GM12878 (cell line): ENCODE results near the gene ASTN1. TPM values are rescaled to one million over a fixed set of nuclear protein-coding genes. Genes with fewer than 3 reads are reported as not detected.

Experiments used
- ATAC-seq: fragments of 200-7000 bp; cut with Tn5 transposase; 3 replicates; pipeline ENCODE4 v1.9.1; 2020; ENCODE audit warnings: mild to moderate bottlenecking, moderate library complexity
- BruUV-seq: library from RNA; stranded (reverse); fragments of 400-500 nt; replicated peaks from 2 replicates; lab custom pipeline; 2021; lab: Mats Ljungman, UMichigan
- CTCF ChIA-PET: fragments of 300-600 bp; sonication (Branson Sonifier 250); formaldehyde crosslinking; extraction: SDS; loops from one replicate; lab custom pipeline; 2021; ENCODE audit warnings: inconsistent platforms; lab: Yijun Ruan, JAX
- POLR2A ChIA-PET: fragments of 350-600 bp; formaldehyde crosslinking; extraction: SDS; loops from one replicate; lab custom pipeline; 2021; ENCODE audit warnings: inconsistent platforms; lab: Charles Lee
- RAD21 ChIA-PET: fragments of 300-600 bp; sonication (Branson Sonifier 250); formaldehyde crosslinking; loops from one replicate; lab custom pipeline; 2023; ENCODE audit warnings: antibody characterized with exemption; ENCODE audit not compliant: unreplicated experiment; lab: Charles Lee
- SMC1A ChIA-PET: fragments of 300-600 bp; sonication (Branson Sonifier 250); formaldehyde crosslinking; loops from one replicate; lab custom pipeline; 2023; ENCODE audit not compliant: unreplicated experiment, uncharacterized antibody; lab: Charles Lee
- DNase-seq: peaks from one replicate; pipeline ENCODE4 v3.0.0-alpha.2; 2011; ENCODE audit warnings: low read depth, low spot score
- FAIRE-seq: peaks from 3 replicates; lab custom pipeline; 2011; peaks lifted over from hg19 to GRCh38; lab: Jason Lieb, UNC
- H2AFZ ChIP-seq: 2 replicates; pipeline ENCODE4 v1.6.0; 2011; ENCODE audit warnings: low read depth, low read length, control low read depth; ENCODE audit not compliant: control insufficient read depth
- H3K27ac ChIP-seq: 2 replicates; pipeline ENCODE4 v1.5.1; 2011; ENCODE audit warnings: control low read depth; ENCODE audit not compliant: control insufficient read depth, insufficient read depth
- H3K27me3 ChIP-seq, 2 experiments: replicated peaks in 1 of 2; 2 replicates each; pipeline versions ENCODE4 v1.6.0 to v1.6.1; 2011; ENCODE audit warnings: low read length in 1 of 2; ENCODE audit not compliant: control insufficient read depth in 2 of 2, insufficient read depth in 2 of 2
- H3K36me3 ChIP-seq, 2 experiments: 2 replicates each; pipeline ENCODE4 v1.5.1; 2011; ENCODE audit warnings: low read length in 1 of 2; ENCODE audit not compliant: control insufficient read depth in 2 of 2, insufficient read depth in 2 of 2
- H3K4me1 ChIP-seq: 2 replicates; pipeline ENCODE4 v1.6.1; 2011; ENCODE audit warnings: mild to moderate bottlenecking, low read length, moderate library complexity, mixed read lengths; ENCODE audit not compliant: control insufficient read depth, insufficient read depth
- H3K4me2 ChIP-seq: 2 replicates; pipeline ENCODE4 v1.6.0; 2011; ENCODE audit warnings: control low read depth; ENCODE audit not compliant: control insufficient read depth, insufficient read depth
- H3K4me3 ChIP-seq: fragments of 200-600 bp; sonication (generic); 2 replicates; pipeline ENCODE4 v1.5.1; 2016
- H3K79me2 ChIP-seq: 2 replicates; pipeline ENCODE4 v1.6.0; 2011; ENCODE audit warnings: low read length; ENCODE audit not compliant: control insufficient read depth, insufficient read depth
- H3K9ac ChIP-seq: 2 replicates; pipeline ENCODE4 v1.8.0; 2011; ENCODE audit warnings: low read length, control low read depth, mixed read lengths; ENCODE audit not compliant: control insufficient read depth, insufficient read depth
- H3K9me3 ChIP-seq: replicated peaks from 3 replicates; pipeline ENCODE4 v1.5.1; 2011; ENCODE audit warnings: mild to moderate bottlenecking, low read length; ENCODE audit not compliant: control insufficient read depth, insufficient read depth
- H4K20me1 ChIP-seq: 2 replicates; pipeline ENCODE4 v1.6.0; 2011; ENCODE audit not compliant: control insufficient read depth, insufficient read depth
- CHD2 ChIP-seq: IDR thresholded peaks from 2 replicates; pipeline ENCODE4 v1.6.1; 2011; ENCODE audit warnings: low read depth, low read length, improper control_type of control experiment, borderline replicate concordance
- GABPA ChIP-seq: IDR thresholded peaks from 2 replicates; pipeline ENCODE4 v1.6.1; 2014; ENCODE audit warnings: antibody characterized with exemption, low read depth, mild to moderate bottlenecking, inconsistent platforms
- JUND ChIP-seq: IDR thresholded peaks from 2 replicates; pipeline ENCODE4 v1.6.1; 2012; ENCODE audit warnings: low read depth, mild to moderate bottlenecking, low read length, improper control_type of control experiment, moderate library complexity
- MTA2 ChIP-seq: fragments of 450-650 bp; IDR thresholded peaks from 2 replicates; pipeline ENCODE4 v1.6.1; 2016; ENCODE audit warnings: low read depth, mild to moderate bottlenecking, moderate library complexity
- POLR2A ChIP-seq: IDR thresholded peaks from 2 replicates; pipeline ENCODE4 v1.6.1; 2011; ENCODE audit warnings: low read depth, mild to moderate bottlenecking, low read length
- TCF3 ChIP-seq: IDR thresholded peaks from 2 replicates; pipeline ENCODE4 v1.6.1; 2012; ENCODE audit warnings: low read depth, mild to moderate bottlenecking, low read length, borderline replicate concordance; ENCODE audit not compliant: insufficient read depth
- WRNIP1 ChIP-seq: IDR thresholded peaks from 2 replicates; pipeline ENCODE4 v1.6.1; 2011; ENCODE audit warnings: low read depth, low read length, improper control_type of control experiment, borderline replicate concordance
- ZBED1 ChIP-seq: IDR thresholded peaks from 2 replicates; pipeline ENCODE4 v1.6.1; 2016; ENCODE audit warnings: borderline replicate concordance
- ZZZ3 ChIP-seq: IDR thresholded peaks from 2 replicates; pipeline ENCODE4 v1.6.1; 2011; ENCODE audit warnings: low read depth; ENCODE audit not compliant: control insufficient read depth, insufficient read length
- WGBS: methylation state at CpG from one replicate; pipeline ENCODE4 v1.1.6; 2016; ENCODE audit warnings: low lambda C conversion rate; ENCODE audit not compliant: insufficient replicate concordance, insufficient coverage; ENCODE audit errors: missing lambda C conversion rate; 5-methylcytosine and 5-hydroxymethylcytosine counted together
- in situ Hi-C: fragments of 300-500 bp; cut with MboI; formaldehyde crosslinking; loops from 9 replicates; pipeline ENCODE4 v1.14.3; 2018; ENCODE audit warnings: mixed read lengths
- intact Hi-C: fragments of 100-400 bp; cut with micrococcal nuclease; formaldehyde crosslinking; loops from one replicate; pipeline ENCODE4 v1.14.2; 2022; ENCODE audit not compliant: unreplicated experiment
- polyA plus RNA-seq, 11 experiments: library from polyadenylated mRNA; depleted of rRNA in 4 of 11; unstranded in 6 of 11; stranded (reverse) in 5 of 11; fragments of >200 nt; fragmentation: Nextera tagmentation in 4 of 11; fragmentation: Illumina TruSeq in 1 of 11; extraction: Ambion mirVana in 4 of 11; extraction: Trizol in 1 of 11; gene quantifications; 1 replicate in 1 of 11; 2 replicates in 10 of 11; pipeline versions ENCODE4 v1.2.1 to v1.2.3, GENCODE V29; 2011 to 2016; ENCODE audit warnings: inconsistent platforms in 2 of 11, missing spikeins in 2 of 11, low read depth in 1 of 11
- total RNA-seq, 4 experiments: library from RNA; depleted of rRNA in 3 of 4; stranded (reverse); fragments of >200 nt in 3 of 4; fragmentation: Illumina TruSeq in 1 of 4; extraction: Trizol in 1 of 4; gene quantifications; 2 replicates each; pipeline versions ENCODE4 v1.2.1 to v1.2.3, GENCODE V29; 2013 to 2021
- TF ChIP-seq, protein P1 (sequence below): fragments of 450-650 bp; IDR thresholded peaks from 2 replicates; pipeline ENCODE4 v1.6.1; 2016; ENCODE audit warnings: mild to moderate bottlenecking, moderate library complexity, borderline replicate concordance
- TF ChIP-seq, protein P2 (sequence below): fragments of 450-650 bp; conservative IDR thresholded peaks from 2 replicates; pipeline ENCODE4 v1.6.1; 2017; ENCODE audit warnings: mild to moderate bottlenecking, moderate library complexity

ASTN1 gene
- total and polyA plus RNA-seq, 10 of the 15 experiments (the other 5 are each of a cell fraction or from before 2014, with no cell fraction given): 0.04 TPM; not detected in 9

DNA sequence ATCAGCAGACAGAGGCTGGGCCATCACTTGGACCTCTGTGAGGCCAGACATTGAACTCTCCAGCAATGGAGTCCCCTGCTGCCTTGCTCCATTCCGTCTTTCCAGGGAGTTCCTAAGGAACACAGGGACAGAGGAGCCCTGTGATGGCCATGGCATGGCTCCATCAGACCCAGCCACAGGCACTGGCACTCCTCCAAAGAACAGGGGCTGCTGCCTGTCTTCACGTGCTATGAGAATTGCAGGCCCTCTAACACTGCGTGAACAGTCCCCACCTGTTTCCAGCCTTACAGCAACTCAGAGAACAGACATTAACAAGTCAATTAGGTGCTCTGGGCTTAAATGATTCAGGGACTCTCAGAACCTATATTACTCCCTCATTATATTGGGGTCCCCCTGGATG lies 140.8 kb downstream of the ASTN1 start:
- ChIA-PET RAD21 (no interaction called here), CTCF (no interaction called here), SMC1A (no interaction called here), POLR2A (no interaction called here)
- no peak overlapping the region for H3K9ac ChIP-seq
- 16% methylated on average over 3 of the region's 3 CpGs for WGBS
- no peaks in the 10 kb centered on the region for H3K79me2 ChIP-seq
- H3K9me3 ChIP-seq: no peaks in the 10 kb centered on the region
- FAIRE-seq: no peak
- H3K36me3 ChIP-seq: no peaks in the 10 kb centered on the region
- no TSS peak for BruUV-seq
- no peak overlapping the region for H3K4me2 ChIP-seq
- TF ChIP-seq GABPA (no peak), CHD2 (no peak), ZBED1 (no peak), MTA2 (no peak), WRNIP1 (no peak), TCF3 (no peak), JUND (no peak), POLR2A (no peak), ZZZ3 (no peak)
- TF ChIP-seq, protein P1, sequence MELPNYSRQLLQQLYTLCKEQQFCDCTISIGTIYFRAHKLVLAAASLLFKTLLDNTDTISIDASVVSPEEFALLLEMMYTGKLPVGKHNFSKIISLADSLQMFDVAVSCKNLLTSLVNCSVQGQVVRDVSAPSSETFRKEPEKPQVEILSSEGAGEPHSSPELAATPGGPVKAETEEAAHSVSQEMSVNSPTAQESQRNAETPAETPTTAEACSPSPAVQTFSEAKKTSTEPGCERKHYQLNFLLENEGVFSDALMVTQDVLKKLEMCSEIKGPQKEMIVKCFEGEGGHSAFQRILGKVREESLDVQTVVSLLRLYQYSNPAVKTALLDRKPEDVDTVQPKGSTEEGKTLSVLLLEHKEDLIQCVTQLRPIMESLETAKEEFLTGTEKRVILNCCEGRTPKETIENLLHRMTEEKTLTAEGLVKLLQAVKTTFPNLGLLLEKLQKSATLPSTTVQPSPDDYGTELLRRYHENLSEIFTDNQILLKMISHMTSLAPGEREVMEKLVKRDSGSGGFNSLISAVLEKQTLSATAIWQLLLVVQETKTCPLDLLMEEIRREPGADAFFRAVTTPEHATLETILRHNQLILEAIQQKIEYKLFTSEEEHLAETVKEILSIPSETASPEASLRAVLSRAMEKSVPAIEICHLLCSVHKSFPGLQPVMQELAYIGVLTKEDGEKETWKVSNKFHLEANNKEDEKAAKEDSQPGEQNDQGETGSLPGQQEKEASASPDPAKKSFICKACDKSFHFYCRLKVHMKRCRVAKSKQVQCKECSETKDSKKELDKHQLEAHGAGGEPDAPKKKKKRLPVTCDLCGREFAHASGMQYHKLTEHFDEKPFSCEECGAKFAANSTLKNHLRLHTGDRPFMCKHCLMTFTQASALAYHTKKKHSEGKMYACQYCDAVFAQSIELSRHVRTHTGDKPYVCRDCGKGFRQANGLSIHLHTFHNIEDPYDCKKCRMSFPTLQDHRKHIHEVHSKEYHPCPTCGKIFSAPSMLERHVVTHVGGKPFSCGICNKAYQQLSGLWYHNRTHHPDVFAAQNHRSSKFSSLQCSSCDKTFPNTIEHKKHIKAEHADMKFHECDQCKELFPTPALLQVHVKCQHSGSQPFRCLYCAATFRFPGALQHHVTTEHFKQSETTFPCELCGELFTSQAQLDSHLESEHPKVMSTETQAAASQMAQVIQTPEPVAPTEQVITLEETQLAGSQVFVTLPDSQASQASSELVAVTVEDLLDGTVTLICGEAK: no peak
- TF ChIP-seq, protein P2, sequence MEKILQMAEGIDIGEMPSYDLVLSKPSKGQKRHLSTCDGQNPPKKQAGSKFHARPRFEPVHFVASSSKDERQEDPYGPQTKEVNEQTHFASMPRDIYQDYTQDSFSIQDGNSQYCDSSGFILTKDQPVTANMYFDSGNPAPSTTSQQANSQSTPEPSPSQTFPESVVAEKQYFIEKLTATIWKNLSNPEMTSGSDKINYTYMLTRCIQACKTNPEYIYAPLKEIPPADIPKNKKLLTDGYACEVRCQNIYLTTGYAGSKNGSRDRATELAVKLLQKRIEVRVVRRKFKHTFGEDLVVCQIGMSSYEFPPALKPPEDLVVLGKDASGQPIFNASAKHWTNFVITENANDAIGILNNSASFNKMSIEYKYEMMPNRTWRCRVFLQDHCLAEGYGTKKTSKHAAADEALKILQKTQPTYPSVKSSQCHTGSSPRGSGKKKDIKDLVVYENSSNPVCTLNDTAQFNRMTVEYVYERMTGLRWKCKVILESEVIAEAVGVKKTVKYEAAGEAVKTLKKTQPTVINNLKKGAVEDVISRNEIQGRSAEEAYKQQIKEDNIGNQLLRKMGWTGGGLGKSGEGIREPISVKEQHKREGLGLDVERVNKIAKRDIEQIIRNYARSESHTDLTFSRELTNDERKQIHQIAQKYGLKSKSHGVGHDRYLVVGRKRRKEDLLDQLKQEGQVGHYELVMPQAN: no peak
- no peak for ATAC-seq
- DNase-seq: no peak
- H3K4me3 ChIP-seq: no peak overlapping the region
- H4K20me1 ChIP-seq: no peaks in the 10 kb centered on the region
- intact Hi-C loops (no loop called here), in situ Hi-C loops (no loop called here)
- no peaks in the 10 kb centered on the region; a peak in 1 of 4 replicates for H3K27me3 ChIP-seq
- H2AFZ ChIP-seq: no peak overlapping the region
- H3K4me1 ChIP-seq: no peaks in the 10 kb centered on the region
- H3K27ac ChIP-seq: no peak overlapping the region
